DND-41 (cell line): Measurements from ENCODE around the gene CREG1.

Experiments used
- ATAC-seq: fragments of 200-7000 bp; cut with Tn5 transposase; 3 replicates; pipeline ENCODE4 v1.9.1; 2021; ENCODE audit warnings: low read depth; ENCODE audit not compliant: insufficient read depth
- DNase-seq: peaks from one replicate; pipeline ENCODE4 v3.0.0-alpha.2; 2020
- H2AFZ ChIP-seq: 2 replicates; pipeline ENCODE4 v1.6.0; 2012; ENCODE audit warnings: low read depth, low read length
- H3K27ac ChIP-seq: 2 replicates; pipeline ENCODE4 v1.5.1; 2012; ENCODE audit warnings: low read length, inconsistent platforms
- H3K27me3 ChIP-seq: fragments of 200-600 bp; sonication (generic); 2 replicates; pipeline ENCODE4 v1.6.0; 2012; ENCODE audit warnings: low read length, mild to moderate bottlenecking, inconsistent platforms; ENCODE audit not compliant: insufficient read depth, poor library complexity
- H3K36me3 ChIP-seq: 2 replicates; pipeline ENCODE4 v1.5.1; 2012; ENCODE audit warnings: low read length, inconsistent platforms; ENCODE audit not compliant: insufficient read depth
- H3K4me1 ChIP-seq: 2 replicates; pipeline ENCODE4 v1.5.1; 2012; ENCODE audit warnings: mild to moderate bottlenecking, low read length; ENCODE audit not compliant: insufficient read depth
- H3K4me2 ChIP-seq: 2 replicates; pipeline ENCODE4 v1.6.0; 2012; ENCODE audit warnings: mild to moderate bottlenecking, moderate library complexity, low read length, inconsistent platforms; ENCODE audit not compliant: insufficient read depth
- H3K4me3 ChIP-seq, 2 experiments: fragments of 200-600 bp in 1 of 2; shearing (Covaris generic) in 1 of 2; 2 replicates each; pipeline ENCODE4 v1.5.1; 2012 to 2016; ENCODE audit warnings: inconsistent platforms in 2 of 2, low read length in 2 of 2, mild to moderate bottlenecking in 2 of 2, low read depth in 1 of 2, moderate library complexity in 1 of 2
- H3K79me2 ChIP-seq: 2 replicates; pipeline ENCODE4 v1.6.0; 2012; ENCODE audit warnings: low read length, inconsistent platforms; ENCODE audit not compliant: insufficient read depth
- H3K9ac ChIP-seq: 2 replicates; pipeline ENCODE4 v1.6.0; 2012; ENCODE audit warnings: low read depth, mild to moderate bottlenecking, inconsistent platforms, low read length, moderate library complexity
- H3K9me3 ChIP-seq: 2 replicates; pipeline ENCODE4 v1.5.1; 2012; ENCODE audit warnings: low read length, moderate library complexity, mild to moderate bottlenecking, inconsistent platforms; ENCODE audit not compliant: insufficient read depth, severe bottlenecking
- H4K20me1 ChIP-seq: 2 replicates; pipeline ENCODE4 v1.6.0; 2012; ENCODE audit warnings: low read length; ENCODE audit not compliant: insufficient read depth
- EZH2 ChIP-seq: IDR thresholded peaks from 3 replicates; pipeline ENCODE4 v1.6.1; 2012; ENCODE audit warnings: borderline replicate concordance, low read depth, mild to moderate bottlenecking, moderate library complexity, low read length, inconsistent platforms; ENCODE audit not compliant: severe bottlenecking
- TF ChIP-seq, protein P1 (sequence below): IDR thresholded peaks from 2 replicates; pipeline ENCODE4 v1.5.1; 2012; ENCODE audit warnings: borderline replicate concordance, low read length, moderate library complexity, mild to moderate bottlenecking; ENCODE audit not compliant: poor library complexity, severe bottlenecking; ENCODE audit errors: extremely low read depth

CREG1 gene

DNA sequence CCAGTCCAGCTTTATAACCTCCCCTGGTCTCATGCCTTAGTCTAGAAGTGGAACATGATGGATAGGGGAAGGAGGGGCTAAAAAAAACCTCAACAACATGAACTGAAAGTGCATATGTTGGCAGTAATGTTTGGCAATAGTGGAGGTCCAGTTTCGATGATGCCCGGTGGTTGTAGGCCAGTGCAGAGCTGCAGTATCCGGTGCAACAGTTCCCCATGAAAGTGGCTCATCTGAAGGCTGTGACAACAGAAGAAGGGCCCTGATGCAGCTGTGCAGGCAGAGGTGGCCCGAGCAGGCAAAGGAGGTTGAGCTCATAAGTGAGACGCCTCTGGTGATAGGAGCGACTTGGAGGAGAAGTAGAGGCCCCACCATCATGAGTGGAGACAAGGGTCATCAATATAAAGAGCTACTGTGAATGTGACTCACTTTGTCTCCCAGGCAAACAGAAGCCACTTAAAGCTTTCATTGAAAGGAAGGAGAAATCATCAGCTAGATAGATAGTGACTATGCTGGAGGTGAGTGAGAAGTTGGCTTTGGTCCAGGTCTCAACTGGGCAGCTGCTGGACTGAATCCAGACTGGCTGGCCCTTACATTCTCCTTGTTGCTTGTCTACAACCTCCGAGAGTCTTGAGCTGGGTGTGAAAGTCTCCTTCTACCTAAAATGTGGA is 10.2 kb upstream of the CREG1 start:
- ATAC-seq = peak; percentile 27; the same call in 1 of the 3 replicates
- H3K9me3 ChIP-seq = no peaks in the 10 kb centered on the region
- no peak overlapping the region for H3K9ac ChIP-seq
- H3K4me2 ChIP-seq = no peak overlapping the region
- H2AFZ ChIP-seq = no peak overlapping the region
- H3K36me3 ChIP-seq = no peaks in the 10 kb centered on the region
- H3K4me3 ChIP-seq = no peak overlapping the region
- H3K79me2 ChIP-seq = no peaks in the 10 kb centered on the region
- no peaks in the 10 kb centered on the region for H4K20me1 ChIP-seq
- TF ChIP-seq, protein P1, sequence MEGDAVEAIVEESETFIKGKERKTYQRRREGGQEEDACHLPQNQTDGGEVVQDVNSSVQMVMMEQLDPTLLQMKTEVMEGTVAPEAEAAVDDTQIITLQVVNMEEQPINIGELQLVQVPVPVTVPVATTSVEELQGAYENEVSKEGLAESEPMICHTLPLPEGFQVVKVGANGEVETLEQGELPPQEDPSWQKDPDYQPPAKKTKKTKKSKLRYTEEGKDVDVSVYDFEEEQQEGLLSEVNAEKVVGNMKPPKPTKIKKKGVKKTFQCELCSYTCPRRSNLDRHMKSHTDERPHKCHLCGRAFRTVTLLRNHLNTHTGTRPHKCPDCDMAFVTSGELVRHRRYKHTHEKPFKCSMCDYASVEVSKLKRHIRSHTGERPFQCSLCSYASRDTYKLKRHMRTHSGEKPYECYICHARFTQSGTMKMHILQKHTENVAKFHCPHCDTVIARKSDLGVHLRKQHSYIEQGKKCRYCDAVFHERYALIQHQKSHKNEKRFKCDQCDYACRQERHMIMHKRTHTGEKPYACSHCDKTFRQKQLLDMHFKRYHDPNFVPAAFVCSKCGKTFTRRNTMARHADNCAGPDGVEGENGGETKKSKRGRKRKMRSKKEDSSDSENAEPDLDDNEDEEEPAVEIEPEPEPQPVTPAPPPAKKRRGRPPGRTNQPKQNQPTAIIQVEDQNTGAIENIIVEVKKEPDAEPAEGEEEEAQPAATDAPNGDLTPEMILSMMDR = no peak
- no peak for TF ChIP-seq EZH2
- H3K4me1 ChIP-seq = peaks cover 16% of the 10 kb centered on the region
- H3K27ac ChIP-seq = no peak overlapping the region
- H3K27me3 ChIP-seq = no peaks in the 10 kb centered on the region
- DNase-seq = no peak

DNA sequence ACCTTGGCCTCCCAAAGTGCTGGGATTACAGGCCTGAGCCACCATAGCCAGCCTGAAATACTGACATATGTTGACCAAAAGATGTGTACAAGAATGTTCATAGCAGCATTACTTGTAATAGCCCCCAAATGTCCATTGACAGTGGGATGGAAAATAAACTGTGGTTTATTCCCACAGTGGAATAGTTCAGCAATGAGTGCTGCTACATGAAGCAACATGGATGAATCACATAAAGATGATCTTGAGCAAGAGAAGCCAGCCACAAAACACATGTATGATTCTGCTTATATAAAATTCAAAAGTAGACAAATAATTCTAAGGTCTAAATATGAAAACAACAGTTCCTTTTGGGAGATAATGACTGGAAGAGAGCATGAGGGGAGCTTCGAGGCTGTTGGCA is 9.1 kb upstream of the CREG1 start:
- no peak overlapping the region for H3K4me3 ChIP-seq
- H3K4me1 ChIP-seq = peaks cover 16% of the 10 kb centered on the region
- H3K36me3 ChIP-seq = no peaks in the 10 kb centered on the region
- no peak for TF ChIP-seq EZH2
- TF ChIP-seq, protein P1 = no peak
- H3K27me3 ChIP-seq = no peaks in the 10 kb centered on the region
- H3K79me2 ChIP-seq = no peaks in the 10 kb centered on the region
- H4K20me1 ChIP-seq = no peaks in the 10 kb centered on the region
- H3K4me2 ChIP-seq = no peak overlapping the region
- DNase-seq (no peak), ATAC-seq (no peak)
- no peak overlapping the region for H3K27ac ChIP-seq
- no peaks in the 10 kb centered on the region for H3K9me3 ChIP-seq
- H3K9ac ChIP-seq = no peak overlapping the region
- H2AFZ ChIP-seq = no peak overlapping the region

DNA sequence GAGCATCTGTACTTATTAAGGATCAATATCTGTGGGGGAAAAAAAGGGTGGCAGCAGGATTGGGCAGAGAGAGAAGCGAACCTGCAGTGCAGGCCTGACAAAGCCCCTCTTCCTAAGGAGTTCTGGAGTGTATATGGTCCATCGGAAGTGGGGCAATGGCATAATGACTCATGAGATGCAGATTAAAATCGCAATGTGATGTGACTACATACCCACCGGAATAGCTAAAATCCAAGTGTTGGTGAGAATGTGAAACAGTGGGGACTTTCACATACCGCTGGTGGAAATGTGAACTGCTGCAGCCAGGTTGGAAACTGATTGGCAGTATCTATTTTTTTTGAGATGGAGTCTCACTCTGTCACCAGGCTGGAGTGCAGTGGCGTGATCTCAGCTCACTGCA is 8.2 kb upstream of the CREG1 start:
- H2AFZ ChIP-seq = no peak overlapping the region
- H3K4me2 ChIP-seq = no peak overlapping the region
- peaks cover 11% of the 10 kb centered on the region for H3K4me1 ChIP-seq
- DNase-seq (no peak), ATAC-seq (no peak)
- H3K79me2 ChIP-seq = no peaks in the 10 kb centered on the region
- no peaks in the 10 kb centered on the region for H3K27me3 ChIP-seq
- no peak overlapping the region for H3K4me3 ChIP-seq
- H3K9ac ChIP-seq = no peak overlapping the region
- H3K36me3 ChIP-seq = no peaks in the 10 kb centered on the region
- no peak overlapping the region for H3K27ac ChIP-seq
- no peaks in the 10 kb centered on the region for H3K9me3 ChIP-seq
- TF ChIP-seq EZH2 = no peak
- TF ChIP-seq, protein P1 = no peak
- no peaks in the 10 kb centered on the region for H4K20me1 ChIP-seq
